ENCODE results near the gene SLC25A21. TPM values are rescaled to one million over a fixed set of nuclear protein-coding genes. Genes with fewer than 3 reads are reported as not detected.
A peak's percentile ranks its signal among the peaks of the same experiment; 100 is the strongest.

Gene SLC25A21
- total RNA-seq, 1 experiment from 2014 or later = 2.1 TPM

DNA sequence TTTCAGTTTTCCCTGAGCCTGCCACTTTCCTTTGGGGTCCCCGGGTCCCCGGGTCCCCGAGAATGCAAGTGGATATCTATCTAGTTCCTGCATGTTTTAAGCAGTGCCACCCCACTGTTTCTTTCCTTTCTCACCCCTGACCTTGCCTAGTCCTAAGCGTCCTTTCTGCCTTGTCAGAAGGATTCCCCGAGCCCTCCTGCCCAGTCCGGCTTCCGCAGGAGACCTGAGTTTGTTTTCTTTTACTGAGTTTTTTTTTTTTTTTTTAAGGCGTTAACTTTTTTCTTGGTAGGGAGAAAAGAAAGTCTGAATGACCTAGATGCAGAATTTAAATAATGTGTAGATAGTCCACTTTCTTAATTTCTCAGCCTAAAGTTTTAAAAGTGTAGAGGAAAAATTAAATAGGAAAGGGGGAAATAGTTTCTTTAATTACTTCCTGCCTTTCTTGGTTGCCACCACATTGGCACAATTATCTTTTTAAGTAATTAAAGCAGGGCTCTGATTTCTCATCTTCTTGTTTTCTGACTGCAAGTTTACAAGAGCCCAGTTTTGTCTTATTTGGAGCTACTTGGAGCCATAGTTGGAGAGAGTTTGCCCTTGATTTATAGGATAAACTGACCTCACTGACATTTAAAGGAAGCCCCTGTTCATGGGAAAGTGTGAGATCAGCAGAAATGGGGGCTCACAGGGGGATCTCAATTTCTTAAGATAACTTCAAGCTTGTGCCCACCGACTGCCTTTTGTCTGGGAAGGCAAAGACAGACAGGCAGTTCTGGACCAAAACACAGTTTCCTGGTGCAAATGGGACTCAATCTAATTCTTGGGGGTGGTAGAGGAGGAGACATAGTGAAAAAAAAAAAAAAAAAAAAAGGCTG lies 507.8 kb downstream of the SLC25A21 start:
- no peaks in the 10 kb centered on the region for H3K27me3 ChIP-seq (ENCODE audit: control insufficient read depth, insufficient read depth, low read length)
- no peaks in the 10 kb centered on the region for H3K9me3 ChIP-seq (ENCODE audit: control insufficient read depth, insufficient read depth, low read depth, low read length)
- no TSS peak for BruUV-seq (replicated peaks)
- no peaks in the 10 kb centered on the region for H3K4me1 ChIP-seq (ENCODE audit: control insufficient read depth, insufficient read depth, low read length)
- ChIA-PET CTCF (no interaction called here), POLR2A (no interaction called here)
- in situ Hi-C loops (cut with HindIII; ENCODE audit: low pct_unique_long_range_greater_than_20kb, low sequenced_read_pairs) = no loop called here
- DNase-seq (ENCODE audit: low read depth, low spot score) (no peak), ATAC-seq (no peak)
- H3K36me3 ChIP-seq (ENCODE audit: control insufficient read depth, insufficient read depth, low read length) = no peaks in the 10 kb centered on the region
- H3K27ac ChIP-seq (ENCODE audit: low read length) = no peak overlapping the region
- intact Hi-C loops (cut with micrococcal nuclease; ENCODE audit: unreplicated experiment) = loop anchor here (10.0 kb wide), 1 partner anchor 480 kb away; no protein-coding TSS in a partner anchor
- H3K4me3 ChIP-seq (ENCODE audit: low read depth in 2 of 2, low read length in 2 of 2) = peak overlapping the region in 1 of 2 experiments; percentile 49; a peak in 2 of 4 replicates
- TF ChIP-seq POLR2AphosphoS5 (IDR thresholded peaks at IDR 0.05; ENCODE audit: low read depth, low read length) (no peak), TCF7L2 (IDR thresholded peaks at IDR 0.05; ENCODE audit: low read depth, low read length) (no peak), SIN3A (IDR thresholded peaks at IDR 0.05; ENCODE audit: borderline replicate concordance, insufficient read depth, low read depth, low read length) (no peak)
- TF ChIP-seq, protein P1, sequence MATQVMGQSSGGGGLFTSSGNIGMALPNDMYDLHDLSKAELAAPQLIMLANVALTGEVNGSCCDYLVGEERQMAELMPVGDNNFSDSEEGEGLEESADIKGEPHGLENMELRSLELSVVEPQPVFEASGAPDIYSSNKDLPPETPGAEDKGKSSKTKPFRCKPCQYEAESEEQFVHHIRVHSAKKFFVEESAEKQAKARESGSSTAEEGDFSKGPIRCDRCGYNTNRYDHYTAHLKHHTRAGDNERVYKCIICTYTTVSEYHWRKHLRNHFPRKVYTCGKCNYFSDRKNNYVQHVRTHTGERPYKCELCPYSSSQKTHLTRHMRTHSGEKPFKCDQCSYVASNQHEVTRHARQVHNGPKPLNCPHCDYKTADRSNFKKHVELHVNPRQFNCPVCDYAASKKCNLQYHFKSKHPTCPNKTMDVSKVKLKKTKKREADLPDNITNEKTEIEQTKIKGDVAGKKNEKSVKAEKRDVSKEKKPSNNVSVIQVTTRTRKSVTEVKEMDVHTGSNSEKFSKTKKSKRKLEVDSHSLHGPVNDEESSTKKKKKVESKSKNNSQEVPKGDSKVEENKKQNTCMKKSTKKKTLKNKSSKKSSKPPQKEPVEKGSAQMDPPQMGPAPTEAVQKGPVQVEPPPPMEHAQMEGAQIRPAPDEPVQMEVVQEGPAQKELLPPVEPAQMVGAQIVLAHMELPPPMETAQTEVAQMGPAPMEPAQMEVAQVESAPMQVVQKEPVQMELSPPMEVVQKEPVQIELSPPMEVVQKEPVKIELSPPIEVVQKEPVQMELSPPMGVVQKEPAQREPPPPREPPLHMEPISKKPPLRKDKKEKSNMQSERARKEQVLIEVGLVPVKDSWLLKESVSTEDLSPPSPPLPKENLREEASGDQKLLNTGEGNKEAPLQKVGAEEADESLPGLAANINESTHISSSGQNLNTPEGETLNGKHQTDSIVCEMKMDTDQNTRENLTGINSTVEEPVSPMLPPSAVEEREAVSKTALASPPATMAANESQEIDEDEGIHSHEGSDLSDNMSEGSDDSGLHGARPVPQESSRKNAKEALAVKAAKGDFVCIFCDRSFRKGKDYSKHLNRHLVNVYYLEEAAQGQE (IDR thresholded peaks at IDR 0.05; ENCODE audit: insufficient read depth in 1 of 2, low read depth in 2 of 2, low read length in 1 of 2) = no peak
- TF ChIP-seq, protein P2, sequence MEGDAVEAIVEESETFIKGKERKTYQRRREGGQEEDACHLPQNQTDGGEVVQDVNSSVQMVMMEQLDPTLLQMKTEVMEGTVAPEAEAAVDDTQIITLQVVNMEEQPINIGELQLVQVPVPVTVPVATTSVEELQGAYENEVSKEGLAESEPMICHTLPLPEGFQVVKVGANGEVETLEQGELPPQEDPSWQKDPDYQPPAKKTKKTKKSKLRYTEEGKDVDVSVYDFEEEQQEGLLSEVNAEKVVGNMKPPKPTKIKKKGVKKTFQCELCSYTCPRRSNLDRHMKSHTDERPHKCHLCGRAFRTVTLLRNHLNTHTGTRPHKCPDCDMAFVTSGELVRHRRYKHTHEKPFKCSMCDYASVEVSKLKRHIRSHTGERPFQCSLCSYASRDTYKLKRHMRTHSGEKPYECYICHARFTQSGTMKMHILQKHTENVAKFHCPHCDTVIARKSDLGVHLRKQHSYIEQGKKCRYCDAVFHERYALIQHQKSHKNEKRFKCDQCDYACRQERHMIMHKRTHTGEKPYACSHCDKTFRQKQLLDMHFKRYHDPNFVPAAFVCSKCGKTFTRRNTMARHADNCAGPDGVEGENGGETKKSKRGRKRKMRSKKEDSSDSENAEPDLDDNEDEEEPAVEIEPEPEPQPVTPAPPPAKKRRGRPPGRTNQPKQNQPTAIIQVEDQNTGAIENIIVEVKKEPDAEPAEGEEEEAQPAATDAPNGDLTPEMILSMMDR (IDR thresholded peaks at IDR 0.05) = no peak

DNA sequence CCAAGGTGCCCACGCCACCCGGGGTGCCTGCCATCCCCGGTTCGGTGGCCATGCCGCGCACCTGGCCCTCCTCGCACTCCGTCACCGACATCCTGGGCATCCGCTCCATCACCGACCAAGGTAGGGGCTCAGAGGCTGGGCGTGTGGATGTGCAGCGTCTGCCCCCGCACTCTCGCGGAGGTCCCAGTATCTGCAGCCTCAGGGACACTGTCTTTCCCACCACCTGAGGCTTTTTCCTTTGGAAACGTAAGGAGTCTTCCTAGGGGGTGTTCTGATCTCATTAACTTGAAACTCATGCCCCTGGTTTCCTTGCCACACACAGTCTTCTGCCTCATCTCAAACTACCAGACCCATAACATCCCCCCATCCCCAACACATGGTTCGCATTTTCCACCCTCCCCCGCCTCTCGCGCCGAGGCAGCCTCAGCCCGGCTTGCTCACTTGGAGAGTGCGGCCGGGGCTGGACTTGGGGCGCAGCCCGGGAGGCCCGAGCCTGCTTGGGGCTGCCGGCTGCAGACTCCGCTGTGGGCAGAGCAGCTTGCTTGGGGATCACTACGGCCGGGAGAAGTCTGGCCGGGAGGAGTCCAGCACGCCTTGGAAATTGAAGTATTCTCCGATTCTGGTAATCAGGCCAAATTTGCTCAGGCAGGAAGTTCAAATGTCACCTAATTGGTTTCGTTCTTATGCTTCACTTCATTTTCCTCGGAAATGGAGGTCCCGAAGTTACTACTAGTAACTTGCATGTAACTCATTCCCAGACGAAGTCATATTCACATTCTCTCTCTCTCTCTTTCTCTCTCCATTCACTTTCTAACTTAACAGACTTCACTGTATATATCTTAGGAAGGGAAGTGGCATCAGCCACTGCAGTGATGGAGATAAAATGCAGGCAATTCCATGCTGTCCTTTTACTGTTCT lies 508.7 kb downstream of the SLC25A21 start:
- Histone ChIP-seq H3K27ac (ENCODE audit: low read length) (no peak overlapping the region), H3K4me3 (ENCODE audit: low read depth in 2 of 2, low read length in 2 of 2) (peak overlapping the region; percentile 26 to 49), H3K27me3 (ENCODE audit: control insufficient read depth, insufficient read depth, low read length) (no peaks in the 10 kb centered on the region), H3K36me3 (ENCODE audit: control insufficient read depth, insufficient read depth, low read length) (no peaks in the 10 kb centered on the region), H3K4me1 (ENCODE audit: control insufficient read depth, insufficient read depth, low read length) (no peaks in the 10 kb centered on the region), H3K9me3 (ENCODE audit: control insufficient read depth, insufficient read depth, low read depth, low read length) (no peaks in the 10 kb centered on the region)
- DNase-seq (ENCODE audit: low read depth, low spot score) (no peak), ATAC-seq (peak; percentile 27)
- ChIA-PET POLR2A (no interaction called here), CTCF (no interaction called here)
- in situ Hi-C loops (cut with HindIII; ENCODE audit: low pct_unique_long_range_greater_than_20kb, low sequenced_read_pairs) (no loop called here), intact Hi-C loops (cut with micrococcal nuclease; ENCODE audit: unreplicated experiment) (loop anchor here (10.0 kb wide), 1 partner anchor 481 kb away; no protein-coding TSS in a partner anchor)
- TF ChIP-seq TCF7L2 (IDR thresholded peaks at IDR 0.05; ENCODE audit: low read depth, low read length) (no peak), POLR2AphosphoS5 (IDR thresholded peaks at IDR 0.05; ENCODE audit: low read depth, low read length) (no peak)
- TF ChIP-seq, protein P1 (IDR thresholded peaks at IDR 0.05; ENCODE audit: insufficient read depth in 1 of 2, low read depth in 2 of 2, low read length in 1 of 2) = no peak
- BruUV-seq (replicated peaks) = no TSS peak
